Right lobe of liver (tissue), 4 donors: Measurements from ENCODE around the gene TFEB.

ENCODE experiments used
- CTCF ChIP-seq, 4 donors: fragments of 200-600 bp in 3 of 4; fragments of 450-650 bp in 1 of 4; IDR thresholded peaks; one replicate each; pipeline versions ENCODE4 v1.5.1 to v1.8.0; 2016 to 2022; ENCODE audit warnings: antibody characterized with exemption in 4 of 4, mild to moderate bottlenecking in 2 of 4
- POLR2A ChIP-seq: fragments of 450-650 bp; IDR thresholded peaks from one replicate; pipeline ENCODE4 v1.6.1; 2017; ENCODE audit warnings: antibody characterized with exemption, mild to moderate bottlenecking
- donor health status: DM: no; HTN: no; CAD: no.
- donor health status: DM: no; HTN: no; CAD: no.
- donor health status: DM: no; HTN: yes; CAD: no.

GRCh38 chr6:41721414-41721813 is 14.0 kb downstream of the TFEB start:
- TF ChIP-seq POLR2A = no peak
- no peak for TF ChIP-seq CTCF (IDR thresholded peaks at IDR 0.05)
